Prostate gland (tissue), 2 donors: ENCODE data around the gene PRELP.

Experiments used
- CTCF ChIP-seq, 4 experiments: fragments of 200-600 bp in 2 of 4; fragments of 450-650 bp in 2 of 4; sonication (generic) in 2 of 4; IDR thresholded peaks; 1 replicate in 3 of 4; 2 replicates in 1 of 4; pipeline ENCODE4 v1.5.1; 2016 to 2019; ENCODE audit warnings: antibody characterized with exemption in 4 of 4, mild to moderate bottlenecking in 2 of 4, moderate library complexity in 2 of 4
- POLR2A ChIP-seq: fragments of 450-650 bp; IDR thresholded peaks from one replicate; pipeline ENCODE4 v1.6.1; 2016; ENCODE audit warnings: antibody characterized with exemption, mild to moderate bottlenecking
- POLR2AphosphoS5 ChIP-seq: sonication (generic); formaldehyde crosslinking; IDR thresholded peaks from one replicate; pipeline ENCODE4 v1.6.1; 2017; ENCODE audit warnings: antibody characterized with exemption

- peak; percentile 36 to 94 (median 88) for TF ChIP-seq CTCF (IDR thresholded peaks at IDR 0.05)
- TF ChIP-seq POLR2A = no peak
- peak; percentile 60 for TF ChIP-seq POLR2AphosphoS5
Measured at GRCh38 chr1:203504400-203505250, 29.0 kb downstream of the PRELP start.
